Neural cell (in vitro differentiated cells): ENCODE results near the gene CYP27B1. TPM values are rescaled to one million over a fixed set of nuclear protein-coding genes. Genes with fewer than 3 reads are reported as not detected.

ENCODE experiments used
- H2AFZ ChIP-seq: fragments of 200-600, 300-800 bp; sonication (generic), shearing (Covaris generic); 2 replicates; pipeline ENCODE4 v1.6.0; 2014; ENCODE audit warnings: low read depth, mild to moderate bottlenecking, antibody characterized with exemption, low read length, moderate library complexity
- H3F3A ChIP-seq: fragments of 200-600 bp; shearing (Covaris generic); 2 replicates; pipeline ENCODE4 v1.6.1; 2016; ENCODE audit warnings: mild to moderate bottlenecking, moderate library complexity, mixed read lengths, antibody characterized with exemption, low read length; ENCODE audit not compliant: insufficient read depth, poor library complexity, severe bottlenecking
- H3K27ac ChIP-seq: fragments of 200-600, 300-800 bp; sonication (generic), shearing (Covaris generic); 2 replicates; pipeline ENCODE4 v1.5.1; 2014; ENCODE audit warnings: mild to moderate bottlenecking, low read length, moderate library complexity
- H3K27me3 ChIP-seq: fragments of 300-800, 200-600 bp; sonication (generic), shearing (Covaris generic); 2 replicates; pipeline ENCODE4 v1.6.0; 2014; ENCODE audit warnings: mild to moderate bottlenecking, low read depth, low read length, moderate library complexity; ENCODE audit not compliant: insufficient read depth
- H3K36me3 ChIP-seq: fragments of 300-800, 200-600 bp; sonication (generic), shearing (Covaris generic); 2 replicates; pipeline ENCODE4 v1.5.1; 2014; ENCODE audit warnings: mild to moderate bottlenecking, antibody characterized with exemption, low read length, moderate library complexity; ENCODE audit not compliant: insufficient read depth
- H3K4me2 ChIP-seq: fragments of 300-800, 200-600 bp; sonication (generic), shearing (Covaris generic); 2 replicates; pipeline ENCODE4 v1.6.0; 2014; ENCODE audit warnings: mild to moderate bottlenecking, low read length
- H3K4me3 ChIP-seq: fragments of 300-800, 200-600 bp; sonication (generic), shearing (Covaris generic); 2 replicates; pipeline ENCODE4 v1.5.1; 2014; ENCODE audit warnings: mild to moderate bottlenecking, low read length, moderate library complexity
- H3K79me2 ChIP-seq: fragments of 200-600 bp; shearing (Covaris generic); replicated peaks from 2 replicates; pipeline ENCODE4 v1.6.0; 2014; ENCODE audit warnings: mild to moderate bottlenecking, low read length, moderate library complexity; ENCODE audit not compliant: insufficient read depth
- H3K9ac ChIP-seq: fragments of 300-800, 200-600 bp; sonication (generic), shearing (Covaris generic); 2 replicates; pipeline ENCODE4 v1.6.1; 2016; ENCODE audit warnings: mild to moderate bottlenecking, low read length, mixed read lengths
- H3K9me2 ChIP-seq: fragments of 200-600 bp; shearing (Covaris generic); 2 replicates; pipeline ENCODE4 v1.6.1; 2016; ENCODE audit warnings: mild to moderate bottlenecking, low read length, mixed read lengths; ENCODE audit not compliant: insufficient read depth
- H3K9me3 ChIP-seq: fragments of 200-600, 300-800 bp; sonication (generic), shearing (Covaris generic); 2 replicates; pipeline ENCODE4 v1.6.1; 2016; ENCODE audit warnings: mild to moderate bottlenecking, mixed run types, low read length, moderate library complexity, mixed read lengths
- H4K20me1 ChIP-seq: fragments of 200-600 bp; shearing (Covaris generic); 2 replicates; pipeline ENCODE4 v1.6.1; 2016; ENCODE audit warnings: mild to moderate bottlenecking, mixed run types; ENCODE audit not compliant: insufficient read depth
- CTCF ChIP-seq: fragments of 450-650 bp; IDR thresholded peaks from 2 replicates; pipeline ENCODE4 v1.5.1; 2014; ENCODE audit warnings: antibody characterized with exemption, mild to moderate bottlenecking, moderate library complexity; ENCODE audit not compliant: poor library complexity, severe bottlenecking
- EP300 ChIP-seq: fragments of 450-650 bp; conservative IDR thresholded peaks from 2 replicates; pipeline ENCODE4 v1.6.1; 2014; ENCODE audit warnings: antibody characterized with exemption, mild to moderate bottlenecking, moderate library complexity; ENCODE audit not compliant: poor library complexity, severe bottlenecking
- EZH2 ChIP-seq: fragments of 200-600, 300-800 bp; shearing (Covaris generic), sonication (generic); IDR thresholded peaks from 2 replicates; pipeline ENCODE4 v1.6.1; 2014; ENCODE audit warnings: antibody characterized with exemption, low read length, borderline replicate concordance, mild to moderate bottlenecking; ENCODE audit not compliant: insufficient read depth, poor library complexity, severe bottlenecking
- MXI1 ChIP-seq: fragments of 450-650 bp; conservative IDR thresholded peaks from 2 replicates; pipeline ENCODE4 v1.6.1; 2014; ENCODE audit warnings: antibody characterized with exemption, mild to moderate bottlenecking; ENCODE audit not compliant: poor library complexity, severe bottlenecking
- POLR2AphosphoS5 ChIP-seq: IDR thresholded peaks from 2 replicates; pipeline ENCODE4 v1.6.1; 2012
- RAD21 ChIP-seq: fragments of 450-650 bp; conservative IDR thresholded peaks from 2 replicates; pipeline ENCODE4 v1.6.1; 2014; ENCODE audit warnings: antibody characterized with exemption, mild to moderate bottlenecking, moderate library complexity
- REST ChIP-seq: IDR thresholded peaks from 2 replicates; pipeline ENCODE4 v1.6.1; 2012; ENCODE audit warnings: borderline replicate concordance
- SMC3 ChIP-seq: fragments of 450-650 bp; conservative IDR thresholded peaks from 2 replicates; pipeline ENCODE4 v1.6.1; 2014; ENCODE audit warnings: antibody characterized with exemption, mild to moderate bottlenecking, moderate library complexity; ENCODE audit not compliant: poor library complexity
- TAF1 ChIP-seq: IDR thresholded peaks from 2 replicates; pipeline ENCODE4 v1.6.1; 2012; ENCODE audit warnings: low read depth
- polyA plus RNA-seq: library from polyadenylated mRNA; depleted of rRNA; stranded (reverse); fragments of >200 nt; gene quantifications from 2 replicates; pipeline ENCODE4 v1.2.3, GENCODE V29; 2014

CYP27B1 gene
- polyA plus RNA-seq, 1 donor from 2014 or later, result 1.4 TPM

- Histone ChIP-seq H3K79me2 (peaks cover 10% of the 10 kb centered on the region), H3K27me3 (no peaks in the 10 kb centered on the region), H3K9ac (peak within 1 kb of the TSS; percentile 72), H3K4me2 (peak within 1 kb of the TSS; percentile 96), H2AFZ (peak within 1 kb of the TSS; percentile 54), H3K36me3 (no peaks in the 10 kb centered on the region), H3K9me3 (no peaks in the 10 kb centered on the region), H3K27ac (peak within 1 kb of the TSS; percentile 6), H3F3A (no peaks in the 10 kb centered on the region), H3K4me3 (peak within 1 kb of the TSS; percentile 80), H4K20me1 (no peaks in the 10 kb centered on the region), H3K9me2 (no peaks in the 10 kb centered on the region)
- peak; percentile 96 for TF ChIP-seq CTCF
- peak; percentile 68 for TF ChIP-seq REST
- peak; percentile 66 for TF ChIP-seq RAD21
- peak; percentile 81 for TF ChIP-seq SMC3
- TF ChIP-seq TAF1, result peak; percentile 58
- TF ChIP-seq MXI1, result peak; percentile 95
- peak; percentile 56 for TF ChIP-seq EP300
- TF ChIP-seq POLR2AphosphoS5, result peak; percentile 84
- no peak for TF ChIP-seq EZH2
Observed at GRCh38 chr12:57782608-57783465, 16.0 kb upstream of the CYP27B1 start, which contains the start of gene TSFM. Gene TSFM, plus strand, starts transcription at chr12:57782787. Its CDS starts 15 bp downstream, at chr12:57782802.

GRCh38 chr12:57782243-57782607, 15.3 kb upstream of the CYP27B1 start:
- no peaks in the 10 kb centered on the region for H3K9me2 ChIP-seq
- no peak overlapping the region for H3K27ac ChIP-seq
- H3K79me2 ChIP-seq, result peaks cover 10% of the 10 kb centered on the region
- TF ChIP-seq SMC3 (no peak), EP300 (no peak)
- H3K36me3 ChIP-seq, result no peaks in the 10 kb centered on the region
- no peaks in the 10 kb centered on the region for H4K20me1 ChIP-seq
- no peak overlapping the region for H2AFZ ChIP-seq
- no peaks in the 10 kb centered on the region for H3K9me3 ChIP-seq
- no peaks in the 10 kb centered on the region for H3F3A ChIP-seq
- H3K4me2 ChIP-seq, result no peak overlapping the region
- H3K4me3 ChIP-seq, result peak overlapping the region; percentile 80
- no peak overlapping the region for H3K9ac ChIP-seq
- no peaks in the 10 kb centered on the region for H3K27me3 ChIP-seq
